Heart left ventricle (tissue), 13 donors: Measurements from ENCODE around the gene CCDC8.

Experiments
- POLR2A ChIP-seq, 2 donors: fragments of 450-650 bp; IDR thresholded peaks; one replicate each; pipeline ENCODE4 v1.6.1; 2017; ENCODE audit warnings: antibody characterized with exemption in 2 of 2, mild to moderate bottlenecking in 2 of 2, moderate library complexity in 2 of 2
- TF ChIP-seq, protein P1 (sequence below), 12 donors: fragments of 200-600 bp; sonication (generic) in 4 of 12; IDR thresholded peaks; one replicate each; pipeline versions ENCODE4 v1.5.0 to v1.8.0; 2018 to 2022; ENCODE audit warnings: antibody characterized with exemption in 12 of 12, mild to moderate bottlenecking in 5 of 12
- donor health status: ischemic (EF 13 %, LVEDD 7.1; RV severe dilation, severe dysfunction).
- donor health status: DM: no; HTN: yes; CAD: no.
- donor health status: DM: no; HTN: no; CAD: no.
- donor health status: ischemic (EF 25% LVEDD 6.9; RV normal size, moderate dysfunction).
- donor health status: ischemic (EF 25% LVEDD 5.7; RV mildly dilated, moderate dysfunction).
- donor health status: ischemic (EF 35%, LVEDD 5.7; RV mildly dilated, moderate dysfunction).
- donor health status: nonischemic (EF 11% LVEDD 7.7; RV severe dilation, severe dysfunction).
- donor health status: DM: yes; HTN: yes; CAD: no.
- donor health status: PGD.
- donor health status: ischemic (EF 29% LVEDD 5.4; RV normal size, mild dysfunction).
- donor health status: nonischemic (EF 23%, LVEDD 6.1; RV moderate dilation, normal function).

- TF ChIP-seq, protein P1, sequence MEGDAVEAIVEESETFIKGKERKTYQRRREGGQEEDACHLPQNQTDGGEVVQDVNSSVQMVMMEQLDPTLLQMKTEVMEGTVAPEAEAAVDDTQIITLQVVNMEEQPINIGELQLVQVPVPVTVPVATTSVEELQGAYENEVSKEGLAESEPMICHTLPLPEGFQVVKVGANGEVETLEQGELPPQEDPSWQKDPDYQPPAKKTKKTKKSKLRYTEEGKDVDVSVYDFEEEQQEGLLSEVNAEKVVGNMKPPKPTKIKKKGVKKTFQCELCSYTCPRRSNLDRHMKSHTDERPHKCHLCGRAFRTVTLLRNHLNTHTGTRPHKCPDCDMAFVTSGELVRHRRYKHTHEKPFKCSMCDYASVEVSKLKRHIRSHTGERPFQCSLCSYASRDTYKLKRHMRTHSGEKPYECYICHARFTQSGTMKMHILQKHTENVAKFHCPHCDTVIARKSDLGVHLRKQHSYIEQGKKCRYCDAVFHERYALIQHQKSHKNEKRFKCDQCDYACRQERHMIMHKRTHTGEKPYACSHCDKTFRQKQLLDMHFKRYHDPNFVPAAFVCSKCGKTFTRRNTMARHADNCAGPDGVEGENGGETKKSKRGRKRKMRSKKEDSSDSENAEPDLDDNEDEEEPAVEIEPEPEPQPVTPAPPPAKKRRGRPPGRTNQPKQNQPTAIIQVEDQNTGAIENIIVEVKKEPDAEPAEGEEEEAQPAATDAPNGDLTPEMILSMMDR (IDR thresholded peaks at IDR 0.05), result no peak
- no peak for TF ChIP-seq POLR2A (IDR thresholded peaks at IDR 0.05)
Observed at GRCh38 chr19:46426506-46427162, 13.3 kb upstream of the CCDC8 start.
